Small intestine (tissue), 7 donors: Measurements from ENCODE around the gene NXF1. TPM values are rescaled to one million over a fixed set of nuclear protein-coding genes. Genes with fewer than 3 reads are reported as not detected.

ENCODE experiments used
- DNase-seq, 2 donors: peaks; one replicate each; pipeline versions ENCODE4 v3.0.0 to v3.0.0-alpha.2; 2013
- FAIRE-seq: peaks from 2 replicates; lab custom pipeline; 2012; peaks lifted over from hg19 to GRCh38; lab: Jason Lieb, UNC
- H3K27ac ChIP-seq, 3 donors: one replicate each; pipeline ENCODE4 v1.5.1; 2013; ENCODE audit warnings: low read length in 2 of 3, mild to moderate bottlenecking in 2 of 3, control low read depth in 1 of 3, inconsistent platforms in 1 of 3, low read depth in 1 of 3, moderate library complexity in 1 of 3
- H3K27me3 ChIP-seq, 3 donors: one replicate each; pipeline ENCODE4 v1.6.1; 2013; ENCODE audit warnings: low read length in 3 of 3, inconsistent platforms in 1 of 3; ENCODE audit not compliant: control insufficient read depth in 3 of 3, insufficient read depth in 3 of 3
- H3K36me3 ChIP-seq, 3 donors: one replicate each; pipeline ENCODE4 v1.6.1; 2013; ENCODE audit warnings: low read length in 3 of 3, inconsistent platforms in 1 of 3, low read depth in 1 of 3, mild to moderate bottlenecking in 1 of 3, moderate library complexity in 1 of 3; ENCODE audit not compliant: control insufficient read depth in 3 of 3, insufficient read depth in 2 of 3
- H3K4me1 ChIP-seq, 3 donors: one replicate each; pipeline ENCODE4 v1.6.1; 2013; ENCODE audit warnings: low read length in 2 of 3, inconsistent platforms in 1 of 3, low read depth in 1 of 3, mild to moderate bottlenecking in 1 of 3, moderate library complexity in 1 of 3; ENCODE audit not compliant: control insufficient read depth in 3 of 3, insufficient read depth in 2 of 3
- H3K4me3 ChIP-seq, 3 donors: one replicate each; pipeline ENCODE4 v1.5.1; 2013; ENCODE audit warnings: low read length in 3 of 3, control low read depth in 1 of 3, inconsistent platforms in 1 of 3, low read depth in 1 of 3, mild to moderate bottlenecking in 1 of 3, moderate library complexity in 1 of 3
- H3K9me3 ChIP-seq, 2 donors: one replicate each; pipeline ENCODE4 v1.6.1; 2013; ENCODE audit warnings: low read depth in 1 of 2, low read length in 1 of 2; ENCODE audit not compliant: control insufficient read depth in 2 of 2, insufficient read depth in 1 of 2
- WGBS, 3 donors: extraction: QIAGEN DNeasy Blood & Tissue Kit; methylation state at CpG; one replicate each; pipeline ENCODE4 v1.1.7; 2013; 5-methylcytosine and 5-hydroxymethylcytosine counted together
- polyA plus RNA-seq, 4 donors: library from polyadenylated mRNA; stranded (reverse) in 3 of 4; unstranded in 1 of 4; fragments of 200-250 nt in 3 of 4; fragments of 120-200 nt in 1 of 4; gene quantifications; one replicate each; pipeline versions ENCODE4 v1.2.1 to v1.2.3, GENCODE V29; 2013
- donor health status: healthy with polysubstance abuse.
- donor health status: control.
- donor health status: control.
- donor health status: Bipolar disorder and iron deficiency.
- donor health status: healthy.

The NXF1 gene
- polyA plus RNA-seq, 4 donors = 48.2 to 188 (median 105) TPM

DNA sequence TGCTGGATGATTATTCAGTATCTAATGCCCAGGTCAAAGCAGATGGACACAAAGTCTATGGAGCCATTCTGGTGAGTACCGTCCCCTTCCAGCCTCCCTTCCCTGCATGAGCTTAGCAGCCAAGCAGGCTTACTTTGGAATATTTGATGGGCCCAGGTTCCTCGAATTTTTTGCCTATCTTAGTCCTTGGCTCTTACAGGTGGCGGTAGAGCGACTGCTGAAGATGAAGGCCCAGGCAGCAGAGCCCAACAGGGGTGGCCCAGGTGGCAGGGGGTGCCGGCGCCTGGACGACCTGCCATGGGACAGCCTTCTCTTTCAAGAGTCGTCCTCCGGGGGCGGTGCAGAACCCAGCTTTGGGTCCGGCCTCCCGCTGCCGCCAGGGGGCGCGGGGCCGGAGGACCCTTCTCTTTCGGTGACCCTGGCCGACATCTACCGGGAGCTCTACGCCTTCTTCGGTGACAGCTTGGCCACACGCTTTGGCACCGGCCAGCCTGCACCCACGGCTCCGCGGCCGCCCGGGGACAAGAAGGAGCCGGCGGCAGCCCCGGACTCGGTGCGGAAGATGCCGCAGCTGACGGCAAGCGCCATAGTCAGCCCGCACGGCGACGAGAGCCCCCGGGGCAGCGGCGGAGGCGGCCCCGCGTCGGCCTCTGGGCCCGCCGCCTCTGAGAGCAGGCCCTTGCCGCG, 18.8 kb downstream of the NXF1 start:
- DNase-seq = peak; percentile 87 to 95
- Histone ChIP-seq H3K4me1 (peaks cover 2 to 26% (median 7%) of the 10 kb centered on the region in 3 donors), H3K27me3 (no peaks in the 10 kb centered on the region), H3K27ac (peak overlapping the region; percentile 92 to 99 (median 92)), H3K9me3 (no peaks in the 10 kb centered on the region), H3K36me3 (peaks cover 3 to 57% (median 11%) of the 10 kb centered on the region in 3 donors), H3K4me3 (peak overlapping the region; percentile 86 to 91 (median 87))
- 0 to 1% (median 1%) methylated on average over 20 to 51 of the region's 51 CpGs for WGBS, 3 donors
- FAIRE-seq = no peak

- no peak overlapping the region for H3K4me3 ChIP-seq
- H3K36me3 ChIP-seq = peaks cover 0 to 59% (median 2%) of the 10 kb centered on the region in 3 donors
- H3K4me1 ChIP-seq = peaks cover 0 to 8% (median 4%) of the 10 kb centered on the region in 3 donors
- FAIRE-seq (no peak), DNase-seq (no peak)
- H3K27me3 ChIP-seq = no peaks in the 10 kb centered on the region
- H3K27ac ChIP-seq = no peak overlapping the region
- no peaks in the 10 kb centered on the region for H3K9me3 ChIP-seq
- 96 to 98% (median 97%) methylated on average over 7 of the region's 7 CpGs for WGBS, 3 donors
Observed at GRCh38 chr11:62782753-62783152, 22.5 kb downstream of the NXF1 start.

DNA sequence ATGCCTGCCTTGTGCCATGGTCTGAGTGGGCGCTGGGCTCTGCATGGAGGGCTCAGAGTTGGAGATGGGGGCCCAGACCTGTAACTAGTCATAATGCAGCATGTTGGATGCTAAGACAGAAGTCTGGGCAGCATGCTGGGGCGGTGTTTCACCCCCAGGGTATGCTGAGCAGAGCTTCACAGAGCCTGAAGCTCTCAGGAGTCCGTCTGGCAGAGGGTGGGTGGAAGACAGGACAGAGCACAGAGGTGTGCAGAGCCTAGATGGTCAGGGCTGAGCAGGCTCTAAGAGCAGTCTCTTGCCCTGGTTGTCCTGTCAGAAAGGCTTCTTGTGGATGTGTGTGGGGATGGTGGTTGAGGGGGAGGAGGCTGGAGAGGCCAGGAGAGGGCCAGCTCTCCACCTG, 26.8 kb downstream of the NXF1 start:
- Histone ChIP-seq H3K9me3 (no peaks in the 10 kb centered on the region), H3K36me3 (peaks cover 3 to 72% (median 3%) of the 10 kb centered on the region in 3 donors), H3K27me3 (no peaks in the 10 kb centered on the region), H3K27ac (no peak overlapping the region), H3K4me1 (no peaks in the 10 kb centered on the region), H3K4me3 (no peak overlapping the region)
- no peak for FAIRE-seq
- no peak for DNase-seq
- WGBS, 3 donors = 93 to 96% (median 94%) methylated on average over 3 of the region's 3 CpGs

- no peak for DNase-seq
- FAIRE-seq = no peak
- no peak overlapping the region for H3K4me3 ChIP-seq
- WGBS, 3 donors = 83 to 96% (median 83%) methylated on average over 2 of the region's 2 CpGs
- H3K4me1 ChIP-seq = no peaks in the 10 kb centered on the region
- no peak overlapping the region for H3K27ac ChIP-seq
- H3K36me3 ChIP-seq = peaks cover 3 to 67% (median 3%) of the 10 kb centered on the region in 3 donors
- H3K27me3 ChIP-seq = no peaks in the 10 kb centered on the region
- H3K9me3 ChIP-seq = no peaks in the 10 kb centered on the region
Observed at GRCh38 chr11:62777389-62777788, 27.9 kb downstream of the NXF1 start.

DNA sequence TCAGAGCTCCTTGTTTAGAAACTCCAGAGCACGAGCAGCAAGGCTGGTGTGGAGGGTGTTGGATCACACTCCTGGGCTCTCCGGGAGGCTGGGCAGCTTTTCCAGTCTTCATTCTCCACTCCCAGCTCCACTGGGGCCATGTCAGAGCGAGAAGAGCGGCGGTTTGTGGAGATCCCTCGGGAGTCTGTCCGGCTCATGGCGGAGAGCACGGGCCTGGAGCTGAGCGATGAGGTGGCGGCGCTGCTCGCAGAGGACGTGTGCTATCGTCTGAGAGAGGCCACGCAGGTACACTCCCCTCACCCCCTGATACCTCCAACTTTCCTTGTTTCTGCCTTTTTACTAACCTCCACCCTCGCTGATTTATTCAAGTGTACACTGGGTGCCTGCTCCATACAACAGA, 29.6 kb downstream of the NXF1 start:
- Histone ChIP-seq H3K36me3 (peaks cover 3 to 59% (median 3%) of the 10 kb centered on the region in 3 donors), H3K9me3 (no peaks in the 10 kb centered on the region), H3K4me3 (no peak overlapping the region), H3K4me1 (peaks cover 0 to 7% (median 3%) of the 10 kb centered on the region in 3 donors), H3K27ac (no peak overlapping the region), H3K27me3 (no peaks in the 10 kb centered on the region)
- FAIRE-seq = no peak
- DNase-seq = no peak
- 94 to 95% (median 95%) methylated on average over 17 of the region's 17 CpGs for WGBS, 3 donors

- no peak for FAIRE-seq
- Histone ChIP-seq H3K4me1 (peaks cover 0 to 16% (median 3%) of the 10 kb centered on the region in 3 donors), H3K4me3 (no peak overlapping the region), H3K9me3 (no peaks in the 10 kb centered on the region), H3K27ac (no peak overlapping the region), H3K27me3 (no peaks in the 10 kb centered on the region), H3K36me3 (peaks cover 3 to 48% (median 3%) of the 10 kb centered on the region in 3 donors)
- DNase-seq = no peak
- WGBS, 3 donors = 87 to 92% (median 90%) methylated on average over 6 of the region's 6 CpGs
Observed at GRCh38 chr11:62774407-62774806, 30.8 kb downstream of the NXF1 start.

DNA sequence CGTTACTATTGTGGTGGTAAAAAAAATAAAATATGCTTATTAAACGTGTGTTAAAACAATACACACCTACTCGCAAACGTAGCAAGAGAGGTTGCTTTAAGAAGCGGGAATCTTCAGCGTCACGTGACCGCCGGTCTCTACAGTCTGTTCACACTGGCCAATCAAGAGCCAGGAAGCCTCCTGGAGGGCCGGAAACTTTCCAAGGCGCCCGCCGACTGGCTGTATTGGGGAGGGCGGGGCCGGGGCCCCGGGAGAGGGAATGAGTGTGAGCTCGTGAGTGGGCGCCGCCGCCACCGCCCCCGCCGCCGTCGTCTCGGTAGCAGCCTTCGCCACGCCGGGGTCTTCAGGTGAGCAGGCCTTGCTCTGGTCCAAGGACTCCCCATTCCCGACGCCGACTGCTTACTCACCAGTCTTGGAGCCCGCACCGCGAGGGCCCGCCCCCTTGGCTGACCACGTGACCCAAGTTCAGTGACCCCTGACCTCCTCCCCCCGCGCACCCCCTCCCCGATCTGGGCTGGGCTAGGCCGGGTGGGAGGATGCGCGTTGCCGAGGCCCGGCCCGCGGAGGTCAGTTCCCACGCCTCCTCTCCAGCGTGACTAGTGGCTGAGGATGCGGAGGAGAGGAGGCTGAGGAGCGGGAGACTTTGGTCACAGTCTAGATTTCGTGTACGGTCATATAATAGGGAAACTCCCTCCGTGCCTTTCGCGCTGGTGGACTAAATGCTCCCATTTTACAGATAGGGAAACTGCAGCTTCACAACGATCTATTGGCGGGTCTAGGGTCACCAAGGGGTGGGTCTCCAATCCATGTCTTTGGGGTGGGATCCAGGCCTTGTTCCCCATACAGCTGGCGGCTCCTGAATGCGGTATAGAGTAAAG, 33.9 kb downstream of the NXF1 start, which contains the start of gene TAF6L:
TAF6L (plus strand) TSS at position 253 of the 878 bp plus-strand sequence. CDS start 4,388 bp downstream, outside the sequence.
- Histone ChIP-seq H3K36me3 (peaks cover 7 to 23% (median 9%) of the 10 kb centered on the region in 3 donors), H3K9me3 (no peaks in the 10 kb centered on the region), H3K4me1 (peaks cover 0 to 16% (median 3%) of the 10 kb centered on the region in 3 donors), H3K27ac (peak within 1 kb of the TSS; percentile 83 to 96 (median 95)), H3K4me3 (peak within 1 kb of the TSS; percentile 58 to 68 (median 63)), H3K27me3 (no peaks in the 10 kb centered on the region)
- no peak for FAIRE-seq
- WGBS, 3 donors = 2 to 3% (median 2%) methylated on average over 49 to 60 of the region's 60 CpGs
- peak; percentile 98 to 99 for DNase-seq

- H3K27me3 ChIP-seq = no peaks in the 10 kb centered on the region
- H3K36me3 ChIP-seq = peaks cover 6 to 23% (median 10%) of the 10 kb centered on the region in 3 donors
- H3K27ac ChIP-seq = peak overlapping the region; percentile 35 to 96 (median 95)
- peaks cover 0 to 16% (median 3%) of the 10 kb centered on the region in 3 donors for H3K4me1 ChIP-seq
- DNase-seq (no peak), FAIRE-seq (no peak)
- H3K4me3 ChIP-seq = peak overlapping the region; percentile 45 to 68 (median 58)
- H3K9me3 ChIP-seq = no peaks in the 10 kb centered on the region
- 1% methylated on average over 16 to 18 of the region's 18 CpGs for WGBS, 3 donors
Observed at GRCh38 chr11:62770778-62771143, 34.5 kb downstream of the NXF1 start.
